Activated CD4-positive, alpha-beta T cell treated with anti-CD3 and anti-CD28 coated beads, Interleukin-2, amount 50 U/mL, for 4 hours (primary cell): ENCODE data around the gene SLC35G3.
"Not testable (repeated sequence)": the region's sequence is repeated elsewhere in the genome, so short reads cannot be mapped to it uniquely, and the experiment has no call there.

Source experiments
- DNase-seq, 2 experiments: peaks; one replicate each; pipeline ENCODE4 v3.0.0-alpha.2; 2020

The SLC35G3 gene

DNA sequence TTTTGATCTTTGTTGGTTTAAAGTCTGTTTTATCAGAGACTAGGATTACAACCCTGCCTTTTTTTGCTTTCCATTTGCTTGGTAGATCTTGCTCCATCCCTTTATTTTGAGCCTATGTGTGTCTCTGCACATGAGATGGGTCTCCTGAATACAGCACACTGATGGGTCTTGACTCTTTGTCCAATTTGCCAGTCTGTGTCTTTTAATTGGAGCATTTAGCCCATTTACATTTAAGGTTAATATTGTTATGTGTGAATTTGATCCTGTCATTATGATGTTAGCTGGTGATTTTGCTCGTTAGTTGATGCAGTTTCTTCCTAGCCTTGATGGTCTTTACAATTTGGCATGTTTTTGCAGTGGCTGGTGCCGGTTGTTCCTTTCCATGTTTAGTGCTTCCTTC, 8.4 kb upstream of the SLC35G3 start:
- DNase-seq, result not testable (repeated sequence)

GRCh38 chr17:35195062-35195461, 869 bp upstream of the SLC35G3 start:
- not testable (repeated sequence) for DNase-seq

GRCh38 chr17:35192708-35193107, 1.5 kb downstream of the SLC35G3 start:
- no peak for DNase-seq

DNA sequence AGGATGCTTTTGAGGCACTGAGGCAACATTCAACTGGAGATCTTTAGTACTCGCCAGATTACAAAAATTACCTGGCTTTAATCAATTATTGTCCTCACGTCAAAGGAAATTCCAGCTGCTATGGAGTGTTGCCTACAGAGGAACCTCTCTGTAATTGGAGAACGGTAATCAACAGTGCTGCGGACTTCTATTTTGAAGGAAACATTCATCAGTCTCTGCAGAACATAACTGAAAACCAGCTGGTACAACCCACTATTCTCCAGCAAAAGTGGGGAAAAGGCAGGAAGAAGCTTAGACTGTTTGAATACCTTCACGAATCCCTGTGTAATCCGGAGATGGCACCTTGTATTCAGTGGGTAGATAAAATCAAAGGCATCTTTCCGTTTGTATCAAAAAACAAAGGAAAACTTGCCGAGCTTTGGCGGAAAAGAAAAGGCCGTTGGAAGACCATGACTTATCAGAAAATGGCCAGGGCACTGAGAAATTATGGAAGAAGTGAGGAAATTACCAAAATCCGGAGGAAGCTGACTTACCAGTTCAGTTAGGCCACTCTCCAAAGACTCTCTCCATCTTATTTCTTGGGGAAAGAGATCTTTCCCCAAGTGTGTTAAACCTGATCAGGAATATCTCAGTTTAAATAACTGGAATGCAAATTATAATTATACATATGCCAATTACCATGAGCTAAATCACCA, 3.0 kb downstream of the SLC35G3 start:
- DNase-seq, result no peak

DNA sequence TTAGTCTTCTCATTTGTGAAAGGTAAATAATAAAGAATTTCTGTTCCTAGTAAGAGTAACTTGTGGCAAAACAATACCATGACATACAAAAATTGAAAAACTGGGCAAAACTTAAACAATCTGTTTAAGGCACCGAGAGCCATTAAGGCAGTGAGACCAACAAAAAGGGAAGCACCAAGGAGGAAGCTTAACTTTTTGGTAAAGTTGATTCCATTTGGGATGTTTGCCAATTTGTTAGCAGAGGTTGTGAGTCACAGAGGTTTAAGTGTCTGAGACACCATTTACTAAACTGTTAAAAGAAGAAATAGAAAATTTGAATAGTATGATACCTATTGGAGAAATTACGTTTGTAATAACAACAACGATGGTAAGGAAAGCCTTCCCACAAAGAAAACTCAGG, 4.9 kb downstream of the SLC35G3 start:
- no peak for DNase-seq

DNA sequence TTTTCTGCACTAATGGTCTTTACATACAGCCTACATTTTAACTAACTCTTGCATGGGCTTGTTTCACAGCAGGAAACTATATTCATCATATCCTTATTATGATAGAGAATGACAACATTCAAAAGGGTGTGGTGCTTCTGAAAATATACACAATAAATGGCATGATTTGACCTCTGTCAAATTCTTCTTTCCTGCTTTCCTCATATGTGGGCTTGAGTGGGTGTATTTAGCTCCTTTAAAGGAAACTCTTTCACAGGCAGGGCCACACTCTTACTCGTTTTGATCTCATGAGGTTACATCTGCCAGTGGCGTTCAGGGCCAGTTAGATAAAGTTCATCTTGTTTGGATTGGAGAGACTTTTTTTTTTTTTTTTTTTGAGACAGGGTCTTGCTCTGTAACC, 6.1 kb downstream of the SLC35G3 start:
- no peak for DNase-seq

DNA sequence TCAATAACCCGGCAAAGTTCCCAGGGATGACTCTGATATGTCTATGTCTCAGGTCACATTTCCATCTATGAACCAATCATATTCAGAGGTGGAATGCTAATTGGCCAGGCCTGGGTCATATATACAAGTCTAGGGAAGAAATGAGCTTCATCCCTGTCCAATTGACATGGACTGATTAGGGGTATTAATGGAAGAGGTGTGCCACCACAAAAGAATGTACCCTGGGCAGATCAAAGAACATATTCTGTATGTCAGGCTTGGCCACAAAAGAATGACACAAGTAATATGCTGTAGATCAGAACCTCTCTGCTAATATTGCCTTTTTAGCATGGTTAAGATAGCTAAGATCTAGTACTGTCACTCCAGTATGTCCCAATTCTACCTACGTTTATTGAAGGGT, 6.7 kb downstream of the SLC35G3 start:
- no peak for DNase-seq

DNA sequence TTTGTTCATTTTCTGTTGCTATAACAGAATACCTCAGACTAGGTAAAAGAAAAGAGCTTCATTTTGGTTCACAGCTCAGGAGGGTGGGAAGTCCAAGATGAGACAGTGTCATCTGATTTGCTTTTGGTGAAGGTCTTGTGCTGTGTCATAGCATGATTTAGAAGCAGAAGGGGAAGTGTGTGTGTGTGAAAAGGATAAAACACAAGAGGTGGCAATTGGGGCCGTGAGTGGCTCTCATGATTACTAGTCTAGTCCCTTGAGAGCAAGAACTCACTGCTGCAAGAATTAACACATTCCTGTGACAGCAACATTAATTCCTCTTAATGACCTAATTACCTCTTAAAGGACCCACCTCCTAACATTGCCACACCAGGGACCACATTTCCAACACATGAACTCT, 8.3 kb downstream of the SLC35G3 start:
- DNase-seq, result no peak

- DNase-seq, result no peak
These were observed 9.9 kb downstream of the SLC35G3 start for GRCh38 chr17:35184274-35184673.

DNA sequence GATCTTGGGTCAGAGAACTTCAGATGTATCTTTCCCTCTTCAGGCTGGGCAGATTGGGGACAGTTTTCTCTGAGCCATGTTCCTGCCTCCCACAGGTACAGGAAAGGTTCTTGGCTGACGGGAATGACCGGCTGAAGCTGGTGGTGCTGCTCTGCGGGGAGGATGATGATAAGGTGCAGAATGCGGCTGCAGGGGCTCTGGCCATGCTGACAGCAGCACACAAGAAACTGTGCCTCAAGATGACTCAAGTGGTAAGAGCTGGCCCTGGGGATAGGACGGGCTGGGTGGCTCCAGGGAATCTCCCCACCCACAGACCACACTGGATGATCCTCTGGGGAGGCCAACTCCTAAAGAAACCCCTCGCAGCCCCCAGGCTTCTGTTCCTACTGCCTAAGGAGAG, 10.9 kb downstream of the SLC35G3 start:
- DNase-seq, result no peak

GRCh38 chr17:35179379-35179778, 14.8 kb downstream of the SLC35G3 start:
- DNase-seq, result not testable (repeated sequence)

DNA sequence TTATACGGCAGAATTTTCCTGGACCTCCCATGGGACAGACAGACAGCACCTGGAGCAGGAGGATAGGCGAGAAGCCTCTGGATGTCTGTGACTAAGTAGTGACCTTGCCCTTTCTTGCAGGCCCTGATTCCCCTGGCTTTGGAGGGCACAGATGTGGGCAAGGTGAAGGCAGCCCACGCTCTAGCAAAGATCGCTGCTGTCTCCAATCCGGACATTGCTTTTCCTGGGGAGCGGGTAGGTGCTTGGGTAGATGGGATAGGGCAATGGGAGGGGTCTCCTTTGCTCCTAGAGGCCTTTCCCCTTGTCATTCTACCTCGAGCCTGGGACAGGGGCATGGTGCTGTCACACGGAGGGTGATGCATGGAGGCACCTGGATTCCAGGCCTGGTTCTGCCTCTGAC, 17.3 kb downstream of the SLC35G3 start:
- no peak for DNase-seq

GRCh38 chr17:35175638-35176415, 18.4 kb downstream of the SLC35G3 start:
- DNase-seq, result no peak

GRCh38 chr17:35174835-35175334, 19.3 kb downstream of the SLC35G3 start:
- DNase-seq, result no peak

DNA sequence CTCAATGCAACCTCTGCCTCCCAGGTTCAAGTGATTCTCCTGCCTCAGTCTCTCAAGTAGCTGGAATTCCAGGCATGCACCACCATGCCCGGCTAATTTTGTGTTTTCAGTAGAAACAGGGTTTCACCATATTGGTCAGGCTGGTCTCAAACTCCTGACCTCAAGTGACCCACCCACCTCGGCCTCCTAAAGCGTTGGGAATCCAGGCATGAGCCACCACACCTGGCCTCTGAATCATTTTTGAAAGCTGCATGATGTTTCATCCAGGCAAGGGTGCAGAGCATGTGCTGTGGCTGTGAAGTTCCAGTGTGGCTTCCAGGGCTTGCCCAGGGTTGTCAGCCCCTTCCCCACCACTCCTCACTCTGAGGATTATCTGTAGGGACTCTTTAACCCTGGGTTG, 21.9 kb downstream of the SLC35G3 start:
- DNase-seq, result not testable (repeated sequence)

DNA sequence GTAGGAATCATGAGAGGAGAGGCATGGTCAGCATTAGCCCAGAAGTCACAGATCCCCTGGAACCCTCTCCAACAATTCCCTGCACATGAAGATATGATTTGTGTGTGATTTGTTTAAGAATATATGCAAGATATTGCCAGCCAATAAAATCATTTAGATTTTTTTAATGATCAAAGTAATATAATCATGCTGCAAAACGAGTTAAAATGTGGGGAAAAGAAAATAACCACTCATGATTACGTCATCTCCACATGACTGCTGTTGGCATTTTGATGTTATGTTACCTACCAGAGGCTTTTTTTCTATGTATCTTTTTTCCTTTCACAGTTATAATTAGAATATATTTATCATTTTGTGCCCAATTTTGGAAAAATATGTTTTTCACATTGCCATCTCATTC, 22.4 kb downstream of the SLC35G3 start:
- no peak for DNase-seq

DNA sequence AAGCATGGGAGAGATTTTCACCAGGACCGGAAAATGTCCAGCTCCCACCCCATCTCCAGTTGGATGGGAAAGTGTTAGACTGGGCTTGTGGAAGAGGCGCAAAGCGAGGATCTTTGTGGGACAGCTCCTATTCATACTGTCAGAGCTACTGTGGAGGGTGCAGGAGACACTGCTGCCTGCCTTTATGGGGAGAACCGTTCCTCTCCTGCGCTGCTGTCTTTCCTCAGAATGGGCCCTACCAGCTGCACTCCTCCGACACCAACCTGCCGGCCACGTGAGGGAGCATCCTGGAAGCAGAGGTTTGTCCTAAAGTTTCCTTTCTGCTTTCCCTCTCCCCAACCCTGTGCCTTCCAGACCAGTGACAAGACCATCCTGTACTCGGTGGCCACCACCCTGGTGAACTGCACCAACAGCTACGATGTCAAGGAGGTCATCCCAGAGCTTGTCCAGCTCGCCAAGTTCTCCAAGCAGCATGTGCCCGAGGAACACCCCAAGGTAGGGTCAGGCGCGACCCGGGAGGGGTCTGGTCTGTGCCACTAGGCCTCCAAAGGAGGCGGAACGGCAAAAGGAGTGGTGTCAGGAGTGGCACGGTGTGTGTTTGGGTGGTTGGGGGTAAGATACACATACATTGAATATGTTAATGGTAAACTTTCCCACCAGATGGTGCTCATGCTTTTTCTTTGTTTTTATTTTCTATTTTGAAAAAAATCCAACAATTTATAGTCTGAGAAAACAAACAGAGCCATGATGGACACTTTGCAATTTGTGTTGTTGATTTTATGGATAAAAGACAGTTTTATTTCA, 23.0 kb downstream of the SLC35G3 start:
- peak; percentile 16 to 29 for DNase-seq

DNA sequence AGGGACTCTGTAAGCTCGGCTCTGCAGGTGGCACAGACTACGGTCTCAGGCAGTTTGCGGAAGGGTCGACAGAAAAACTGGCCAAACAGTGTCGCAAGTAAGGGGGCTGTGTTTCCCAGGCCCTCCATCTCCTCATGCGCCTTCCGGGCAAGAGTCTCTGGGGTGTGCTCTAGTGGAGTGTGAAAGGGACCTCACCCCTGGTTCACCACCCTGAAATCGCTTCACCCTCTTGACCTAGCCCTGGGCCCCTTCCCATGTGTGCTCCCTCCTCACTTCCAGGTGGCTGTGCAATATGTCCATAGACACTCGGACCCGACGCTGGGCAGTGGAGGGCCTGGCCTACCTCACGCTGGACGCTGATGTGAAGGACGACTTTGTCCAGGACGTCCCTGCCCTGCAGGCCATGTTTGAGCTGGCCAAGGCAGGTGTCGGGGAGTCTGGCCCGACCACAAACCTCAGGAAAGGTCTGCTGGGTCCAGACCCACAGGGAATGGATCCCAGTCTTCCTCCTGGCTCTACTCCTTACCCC, 24.3 kb downstream of the SLC35G3 start:
- no peak for DNase-seq

GRCh38 chr17:35167666-35168065, 26.5 kb downstream of the SLC35G3 start:
- DNase-seq, result no peak

DNA sequence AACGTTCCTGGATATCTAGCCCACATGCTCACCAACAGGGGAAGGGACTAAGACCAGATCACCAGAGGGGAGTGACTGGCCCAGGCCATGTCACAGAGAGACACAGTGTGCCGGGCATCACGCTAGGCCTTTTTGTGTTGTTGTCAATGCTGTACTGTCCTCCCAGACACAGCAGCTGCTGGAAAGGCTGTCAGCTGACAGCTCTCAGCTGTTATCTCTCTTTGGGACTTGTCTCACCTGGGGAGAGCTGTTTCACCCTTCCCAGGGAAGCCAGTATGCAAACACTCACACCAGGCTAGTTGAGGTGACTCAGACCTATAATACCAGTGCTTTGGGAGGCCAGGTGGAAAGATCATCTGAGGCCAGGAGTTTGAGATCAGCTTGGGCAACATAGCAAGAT, 27.1 kb downstream of the SLC35G3 start:
- no peak for DNase-seq

DNA sequence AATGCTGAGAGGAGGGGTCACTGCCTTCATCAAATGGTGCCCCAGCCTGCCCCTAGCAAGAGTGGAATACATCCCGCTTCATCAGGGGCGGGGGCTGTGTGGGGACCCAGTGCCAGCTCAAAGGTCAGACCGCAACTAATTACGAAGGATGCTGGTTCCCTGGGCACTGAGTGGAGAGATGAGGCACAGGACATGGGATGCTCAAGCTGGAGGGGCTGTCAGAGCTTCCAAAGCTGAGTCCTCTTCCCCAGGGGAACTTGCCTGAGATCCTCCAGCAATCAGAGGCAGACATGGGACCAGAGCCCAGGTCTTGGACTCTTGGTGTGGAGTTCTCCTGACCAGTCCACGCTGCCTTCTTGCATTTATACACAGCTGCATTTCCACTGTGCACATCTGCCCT, 27.7 kb downstream of the SLC35G3 start:
- DNase-seq, result no peak

GRCh38 chr17:35164716-35165115, 29.5 kb downstream of the SLC35G3 start:
- no peak for DNase-seq

GRCh38 chr17:35163886-35164285, 30.3 kb downstream of the SLC35G3 start:
- no peak for DNase-seq
